GM19193 (cell line): Measurements from ENCODE around the gene IDS.

Experiments used
- POLR2A ChIP-seq: IDR thresholded peaks from 4 replicates; pipeline ENCODE4 v1.6.1; 2011; ENCODE audit not compliant: insufficient read depth, insufficient read length; ENCODE audit errors: extremely low read depth

The IDS gene

GRCh38 chrX:149515954-149516602 lies 11.0 kb upstream of the IDS start:
- no peak for TF ChIP-seq POLR2A

DNA sequence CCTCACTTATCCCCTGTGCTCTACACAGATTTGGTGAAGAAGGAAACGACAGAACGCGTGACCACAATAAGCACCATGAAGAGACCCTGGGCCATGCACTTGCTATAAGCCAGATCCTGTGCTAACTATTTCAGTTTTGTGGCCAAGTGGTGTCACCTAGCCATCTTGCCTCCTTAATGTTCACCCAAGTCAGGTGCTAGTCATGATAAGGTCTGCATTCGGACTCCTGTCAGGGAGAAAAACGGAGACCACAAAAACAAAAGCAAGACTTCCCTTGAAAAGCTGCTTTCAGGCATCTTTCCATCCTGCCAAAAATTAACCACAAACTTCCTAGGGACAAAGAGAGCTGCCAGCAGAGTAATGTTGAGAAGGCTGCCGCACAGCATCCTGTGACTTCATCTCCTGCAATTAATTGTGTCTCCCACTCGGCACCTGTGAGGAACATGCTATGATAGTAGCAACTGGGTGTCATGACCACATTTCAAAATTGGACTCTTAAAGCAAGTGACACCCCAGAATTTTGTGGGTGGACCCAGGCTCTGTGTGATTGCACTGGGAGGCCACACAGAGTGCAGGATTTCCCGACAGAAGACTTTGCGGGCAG lies 8.8 kb upstream of the IDS start:
- no peak for TF ChIP-seq POLR2A

GRCh38 chrX:149512225-149512885 lies 7.2 kb upstream of the IDS start:
- TF ChIP-seq POLR2A, result no peak

GRCh38 chrX:149511081-149511480 lies 6.0 kb upstream of the IDS start:
- no peak for TF ChIP-seq POLR2A

GRCh38 chrX:149510386-149510785 lies 5.3 kb upstream of the IDS start:
- no peak for TF ChIP-seq POLR2A

DNA sequence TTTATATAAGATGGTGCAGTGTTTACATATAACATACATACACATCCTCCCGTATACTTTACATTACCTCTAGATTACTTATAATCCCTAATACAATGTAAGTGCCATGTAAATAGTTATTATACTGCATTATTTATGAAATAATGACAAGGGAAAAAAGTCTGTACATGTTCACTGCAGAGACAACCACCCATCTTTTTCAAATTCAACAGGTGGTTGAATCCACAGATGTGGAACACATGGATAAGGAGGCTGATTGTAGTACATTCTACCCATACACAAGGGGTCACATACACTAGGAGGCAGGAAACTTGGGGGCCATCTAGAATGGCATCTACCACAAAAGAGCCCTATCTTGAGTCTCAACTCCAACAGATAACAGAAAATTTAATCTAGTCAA lies 3.4 kb upstream of the IDS start:
- no peak for TF ChIP-seq POLR2A

DNA sequence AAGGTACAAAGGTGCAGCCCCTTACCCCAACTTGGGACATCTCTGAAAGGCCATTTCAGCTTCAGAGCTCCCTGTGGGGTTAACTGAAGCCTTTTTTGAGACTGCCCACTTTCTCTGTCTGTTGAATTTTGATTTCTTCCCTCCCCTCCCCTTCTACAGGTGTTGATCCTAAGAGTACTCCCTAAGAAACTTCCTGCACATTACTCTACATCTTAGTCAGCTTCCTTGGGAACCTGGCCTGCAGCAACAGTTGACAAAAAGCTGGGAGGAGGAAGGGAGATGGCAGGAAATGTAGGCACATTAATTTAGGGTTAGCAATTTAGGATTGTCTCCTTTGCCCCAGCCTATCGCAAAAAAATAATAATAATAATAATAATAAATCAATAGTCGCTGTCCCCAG lies 1.2 kb upstream of the IDS start:
- TF ChIP-seq POLR2A, result no peak

DNA sequence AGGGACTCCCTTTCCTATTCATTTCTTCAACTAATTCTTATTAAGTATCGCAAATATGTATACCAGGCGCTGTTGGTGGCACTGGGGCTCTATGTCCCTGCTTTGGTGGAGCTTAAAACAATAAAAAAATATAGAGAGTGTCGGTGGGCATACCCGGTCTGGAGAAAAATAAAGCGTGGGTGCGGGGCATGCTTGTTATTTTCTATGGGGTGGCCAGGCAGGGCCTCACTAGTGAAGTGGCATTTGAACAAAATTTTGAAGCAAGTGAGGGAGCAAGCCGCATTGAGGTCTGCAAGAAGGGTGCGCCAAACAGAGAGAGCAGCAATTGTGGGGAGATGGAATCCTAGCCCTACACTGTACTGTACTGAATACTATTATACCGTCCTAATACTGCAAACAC lies 565 bp upstream of the IDS start:
- TF ChIP-seq POLR2A, result no peak

DNA sequence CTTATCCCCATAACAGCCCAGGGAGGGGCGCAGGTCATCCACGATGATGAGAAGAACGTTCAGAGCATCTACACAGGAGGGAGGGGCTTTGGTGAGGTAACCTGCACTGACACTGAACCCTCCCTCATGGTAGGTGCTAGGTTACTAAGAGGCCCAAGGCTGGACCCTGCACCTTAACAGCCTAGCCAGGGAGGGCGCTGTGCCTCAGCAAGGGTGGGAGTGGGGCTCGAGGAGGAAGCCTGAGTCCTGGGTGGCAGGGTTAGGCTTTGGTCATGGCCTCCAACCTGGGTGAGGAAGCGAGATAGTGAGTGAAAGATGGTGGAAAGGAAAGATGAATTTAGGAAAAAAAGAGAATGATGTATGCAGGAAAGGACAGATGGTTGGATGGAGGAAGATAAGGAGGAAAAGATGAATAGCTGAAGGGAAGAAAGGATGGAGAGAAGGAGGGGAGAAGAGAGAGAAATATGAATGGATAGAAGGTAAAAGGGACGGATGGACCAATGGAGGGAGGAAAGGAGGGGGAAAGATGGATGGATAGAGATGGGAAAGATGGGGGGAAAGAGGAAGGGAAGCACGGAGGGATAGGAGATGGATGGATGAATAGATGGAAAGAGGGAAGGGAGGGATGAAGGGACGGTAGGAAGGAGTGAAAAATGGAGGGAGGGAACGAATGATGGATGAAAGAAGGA lies 736 bp downstream of the IDS start:
- TF ChIP-seq POLR2A, result no peak

GRCh38 chrX:149499766-149500165 lies 5.3 kb downstream of the IDS start:
- no peak for TF ChIP-seq POLR2A

GRCh38 chrX:149498767-149499166 lies 6.3 kb downstream of the IDS start:
- no peak for TF ChIP-seq POLR2A

- no peak for TF ChIP-seq POLR2A
These were observed 7.5 kb downstream of the IDS start for GRCh38 chrX:149497626-149498025.

DNA sequence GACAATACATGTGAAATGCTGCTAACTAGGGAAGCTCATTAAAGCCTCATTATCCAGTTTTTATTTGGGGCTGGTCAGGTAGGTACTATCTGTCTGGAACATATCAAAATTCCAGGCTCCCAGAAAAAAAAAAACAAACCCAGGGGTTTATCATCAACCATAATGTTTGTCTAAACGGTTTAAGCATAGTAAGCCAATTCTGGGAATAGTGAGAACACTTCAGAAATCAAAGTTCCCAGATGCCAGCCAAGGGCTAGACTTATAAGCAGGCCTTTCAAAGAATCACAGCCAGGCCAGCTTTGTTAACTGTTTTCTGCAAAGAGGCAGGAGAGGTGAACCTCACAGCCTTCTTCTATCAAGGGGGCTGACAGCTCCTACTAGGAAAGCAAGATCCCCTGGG lies 8.1 kb downstream of the IDS start:
- TF ChIP-seq POLR2A, result no peak

DNA sequence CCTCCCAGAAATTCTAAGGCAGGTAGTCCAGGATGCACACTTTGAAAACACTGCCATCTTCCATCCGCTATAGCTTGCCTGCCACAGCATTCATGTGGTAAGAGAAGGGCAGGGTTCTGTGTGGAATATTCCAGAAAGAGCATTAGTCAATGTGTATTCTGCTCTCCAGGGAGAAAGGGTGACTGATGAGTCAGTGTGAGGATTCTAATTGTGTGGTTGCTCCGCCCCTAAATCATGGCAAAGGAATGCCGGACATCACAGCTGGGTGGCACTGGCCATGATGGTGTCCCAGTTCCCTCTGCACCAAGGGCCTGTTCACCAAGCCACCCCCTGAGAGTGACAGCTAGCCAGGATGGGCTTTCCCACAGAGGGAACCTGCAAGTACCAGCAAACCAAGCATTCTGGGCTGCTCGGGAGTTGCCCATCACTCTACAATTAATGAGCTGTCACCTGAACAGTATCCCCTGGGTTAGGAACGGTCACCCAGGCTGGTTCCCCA lies 9.5 kb downstream of the IDS start:
- no peak for TF ChIP-seq POLR2A

DNA sequence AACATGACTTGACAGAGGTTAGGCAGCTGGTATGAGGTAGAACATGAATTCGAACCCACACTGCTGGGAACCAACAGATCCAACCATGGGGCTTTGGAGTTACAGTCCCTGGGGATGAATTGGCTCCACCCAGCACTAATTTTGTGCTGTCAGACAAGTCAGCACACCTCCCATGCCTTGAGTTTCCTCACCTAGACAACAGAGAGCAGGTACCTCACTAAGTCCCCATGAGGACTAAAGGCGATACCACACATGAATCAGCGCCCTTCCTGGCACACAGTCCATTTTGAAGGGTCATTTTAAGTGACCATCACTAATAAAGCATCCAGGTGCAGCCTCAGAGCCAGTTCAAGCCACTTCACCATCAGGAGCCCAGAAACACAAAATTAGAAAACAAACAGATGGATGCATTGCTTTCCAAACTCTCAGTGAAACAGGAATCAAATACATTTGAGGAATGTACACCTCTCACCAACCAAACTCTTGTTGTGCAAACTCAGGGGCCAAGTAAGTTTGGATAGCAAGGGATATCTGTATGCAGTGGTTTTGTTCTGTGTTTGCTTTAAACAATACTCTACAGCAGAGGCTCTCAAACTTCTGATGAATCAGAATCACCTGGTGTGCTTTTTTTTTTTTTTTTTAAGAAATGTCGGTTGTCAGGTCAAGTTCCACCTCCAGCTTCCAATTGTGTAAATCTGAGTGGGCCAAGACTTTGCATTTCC lies 10.1 kb downstream of the IDS start:
- TF ChIP-seq POLR2A, result no peak
